HL-60 (cell line): Measurements from ENCODE around the gene MAN2C1.
"Not testable (repeated sequence)": the region's sequence is repeated elsewhere in the genome, so short reads cannot be mapped to it uniquely, and the experiment has no call there.

Experiments
- DNase-seq, 2 experiments: peaks; one replicate each; pipeline ENCODE4 v3.0.0-alpha.2; 2010 to 2020; ENCODE audit warnings: low read depth in 1 of 2, low spot score in 1 of 2
- H3K27ac ChIP-seq: fragments of 250-450 bp; sonication (Bioruptor Pico); replicated peaks from 2 replicates; pipeline ENCODE4 v1.5.1; 2020; ENCODE audit warnings: mild to moderate bottlenecking, moderate library complexity
- H3K27me3 ChIP-seq: fragments of 250-450 bp; sonication (Bioruptor Pico); 2 replicates; pipeline ENCODE4 v1.5.1; 2021; ENCODE audit warnings: mild to moderate bottlenecking, moderate library complexity; ENCODE audit not compliant: insufficient read depth, poor library complexity, severe bottlenecking
- H3K4me3 ChIP-seq: replicated peaks from 2 replicates; pipeline ENCODE4 v1.5.1; 2011; ENCODE audit warnings: mild to moderate bottlenecking, control low read depth, low read length; ENCODE audit not compliant: insufficient read depth
- GABPA ChIP-seq: IDR thresholded peaks from 2 replicates; pipeline ENCODE4 v1.6.1; 2012; ENCODE audit warnings: low read depth
- POLR2AphosphoS5 ChIP-seq: IDR thresholded peaks from 2 replicates; pipeline ENCODE4 v1.6.1; 2012; ENCODE audit warnings: low read depth
- SPI1 ChIP-seq: IDR thresholded peaks from 2 replicates; pipeline ENCODE4 v1.6.1; 2012; ENCODE audit warnings: low read depth, mild to moderate bottlenecking, borderline replicate concordance
- TF ChIP-seq, protein P1 (sequence below): IDR thresholded peaks from 2 replicates; pipeline ENCODE4 v1.6.1; 2012; ENCODE audit warnings: low read depth; ENCODE audit not compliant: insufficient replicate concordance
- TF ChIP-seq, protein P2 (sequence below): IDR thresholded peaks from one replicate; pipeline ENCODE4 v1.5.1; 2011; ENCODE audit warnings: low read length, control low read depth, inconsistent platforms; ENCODE audit not compliant: insufficient read depth

MAN2C1 gene

GRCh38 chr15:75389791-75390382 lies 21.5 kb upstream of the MAN2C1 start:
- TF ChIP-seq POLR2AphosphoS5 = no peak
- no peak for TF ChIP-seq SPI1
- TF ChIP-seq, protein P1, sequence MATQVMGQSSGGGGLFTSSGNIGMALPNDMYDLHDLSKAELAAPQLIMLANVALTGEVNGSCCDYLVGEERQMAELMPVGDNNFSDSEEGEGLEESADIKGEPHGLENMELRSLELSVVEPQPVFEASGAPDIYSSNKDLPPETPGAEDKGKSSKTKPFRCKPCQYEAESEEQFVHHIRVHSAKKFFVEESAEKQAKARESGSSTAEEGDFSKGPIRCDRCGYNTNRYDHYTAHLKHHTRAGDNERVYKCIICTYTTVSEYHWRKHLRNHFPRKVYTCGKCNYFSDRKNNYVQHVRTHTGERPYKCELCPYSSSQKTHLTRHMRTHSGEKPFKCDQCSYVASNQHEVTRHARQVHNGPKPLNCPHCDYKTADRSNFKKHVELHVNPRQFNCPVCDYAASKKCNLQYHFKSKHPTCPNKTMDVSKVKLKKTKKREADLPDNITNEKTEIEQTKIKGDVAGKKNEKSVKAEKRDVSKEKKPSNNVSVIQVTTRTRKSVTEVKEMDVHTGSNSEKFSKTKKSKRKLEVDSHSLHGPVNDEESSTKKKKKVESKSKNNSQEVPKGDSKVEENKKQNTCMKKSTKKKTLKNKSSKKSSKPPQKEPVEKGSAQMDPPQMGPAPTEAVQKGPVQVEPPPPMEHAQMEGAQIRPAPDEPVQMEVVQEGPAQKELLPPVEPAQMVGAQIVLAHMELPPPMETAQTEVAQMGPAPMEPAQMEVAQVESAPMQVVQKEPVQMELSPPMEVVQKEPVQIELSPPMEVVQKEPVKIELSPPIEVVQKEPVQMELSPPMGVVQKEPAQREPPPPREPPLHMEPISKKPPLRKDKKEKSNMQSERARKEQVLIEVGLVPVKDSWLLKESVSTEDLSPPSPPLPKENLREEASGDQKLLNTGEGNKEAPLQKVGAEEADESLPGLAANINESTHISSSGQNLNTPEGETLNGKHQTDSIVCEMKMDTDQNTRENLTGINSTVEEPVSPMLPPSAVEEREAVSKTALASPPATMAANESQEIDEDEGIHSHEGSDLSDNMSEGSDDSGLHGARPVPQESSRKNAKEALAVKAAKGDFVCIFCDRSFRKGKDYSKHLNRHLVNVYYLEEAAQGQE = no peak
- TF ChIP-seq, protein P2, sequence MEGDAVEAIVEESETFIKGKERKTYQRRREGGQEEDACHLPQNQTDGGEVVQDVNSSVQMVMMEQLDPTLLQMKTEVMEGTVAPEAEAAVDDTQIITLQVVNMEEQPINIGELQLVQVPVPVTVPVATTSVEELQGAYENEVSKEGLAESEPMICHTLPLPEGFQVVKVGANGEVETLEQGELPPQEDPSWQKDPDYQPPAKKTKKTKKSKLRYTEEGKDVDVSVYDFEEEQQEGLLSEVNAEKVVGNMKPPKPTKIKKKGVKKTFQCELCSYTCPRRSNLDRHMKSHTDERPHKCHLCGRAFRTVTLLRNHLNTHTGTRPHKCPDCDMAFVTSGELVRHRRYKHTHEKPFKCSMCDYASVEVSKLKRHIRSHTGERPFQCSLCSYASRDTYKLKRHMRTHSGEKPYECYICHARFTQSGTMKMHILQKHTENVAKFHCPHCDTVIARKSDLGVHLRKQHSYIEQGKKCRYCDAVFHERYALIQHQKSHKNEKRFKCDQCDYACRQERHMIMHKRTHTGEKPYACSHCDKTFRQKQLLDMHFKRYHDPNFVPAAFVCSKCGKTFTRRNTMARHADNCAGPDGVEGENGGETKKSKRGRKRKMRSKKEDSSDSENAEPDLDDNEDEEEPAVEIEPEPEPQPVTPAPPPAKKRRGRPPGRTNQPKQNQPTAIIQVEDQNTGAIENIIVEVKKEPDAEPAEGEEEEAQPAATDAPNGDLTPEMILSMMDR = no peak
- TF ChIP-seq GABPA = no peak
- Histone ChIP-seq H3K4me3 (no peak overlapping the region), H3K27me3 (no peaks in the 10 kb centered on the region), H3K27ac (no peak overlapping the region)
- no peak for DNase-seq

DNA sequence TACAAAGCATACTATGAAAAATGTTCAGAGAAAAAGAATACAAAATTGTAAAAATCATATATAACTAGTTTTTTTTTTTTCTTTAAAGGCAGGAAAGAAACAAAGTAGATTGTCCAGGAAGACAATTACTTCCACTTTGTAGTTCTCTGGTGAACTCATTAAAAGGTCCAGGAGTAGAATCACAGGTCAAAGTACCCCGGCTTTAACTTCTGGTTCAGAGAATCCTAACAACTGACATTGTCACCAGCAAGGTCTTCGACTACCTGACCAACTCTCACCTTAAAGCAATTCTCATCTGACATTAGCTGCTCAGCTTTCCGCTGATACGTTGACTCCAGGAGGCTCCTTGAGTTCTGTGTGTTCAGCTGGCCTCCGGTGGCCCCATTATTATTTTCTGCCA lies 15.6 kb upstream of the MAN2C1 start:
- not testable (repeated sequence) for H3K27ac ChIP-seq, H3K4me3 ChIP-seq, H3K27me3 ChIP-seq, DNase-seq

GRCh38 chr15:75380773-75381172 lies 12.4 kb upstream of the MAN2C1 start:
- TF ChIP-seq SPI1 (no peak), GABPA (no peak), POLR2AphosphoS5 (no peak)
- TF ChIP-seq, protein P1 = no peak
- TF ChIP-seq, protein P2 = no peak
- H3K27ac ChIP-seq = no peak overlapping the region

DNA sequence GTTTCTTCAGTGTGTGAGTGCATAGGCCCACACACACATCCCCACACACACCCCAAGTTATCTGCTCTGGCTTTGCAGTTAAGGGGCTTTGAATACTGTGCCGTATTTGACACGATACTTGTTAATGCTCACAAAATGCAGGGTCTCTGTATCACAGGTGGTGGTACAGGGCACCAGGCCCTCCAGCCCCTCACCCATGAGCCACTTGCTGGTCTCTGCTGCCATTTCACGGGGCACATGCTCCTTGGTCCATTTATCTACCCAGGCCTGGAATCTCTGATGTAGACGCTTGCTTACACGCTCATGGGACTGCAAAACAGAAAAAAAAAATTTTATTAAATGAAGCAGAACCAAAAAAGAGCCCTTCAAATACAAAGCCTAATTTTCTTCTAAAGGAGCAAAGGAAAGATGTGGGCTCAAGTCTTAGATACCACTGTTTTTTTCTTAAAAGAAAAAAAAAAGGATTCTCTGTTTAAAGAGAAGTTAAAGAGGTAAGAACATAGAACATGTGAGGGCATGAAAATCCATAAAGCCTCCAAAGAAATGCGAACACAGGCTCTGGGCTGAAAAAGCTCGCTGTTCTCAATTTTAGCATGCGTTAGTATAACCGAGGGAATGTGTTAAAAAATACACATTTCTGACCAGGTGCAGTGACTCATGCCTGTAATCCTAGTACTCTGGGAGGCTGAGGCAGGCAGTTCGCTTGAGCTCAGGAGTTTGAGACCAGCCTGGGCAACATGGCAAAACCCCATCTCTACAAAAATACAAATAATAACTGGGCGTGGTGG lies 3.7 kb upstream of the MAN2C1 start:
- Histone ChIP-seq H3K27ac (no peak overlapping the region), H3K4me3 (no peak overlapping the region), H3K27me3 (no peaks in the 10 kb centered on the region)
- no peak for TF ChIP-seq POLR2AphosphoS5
- DNase-seq = no peak

More at GRCh38 chr15:75380773-75381172, 12.4 kb upstream of the MAN2C1 start:
- DNase-seq = no peak
- H3K27me3 ChIP-seq = no peaks in the 10 kb centered on the region
- H3K4me3 ChIP-seq = no peak overlapping the region

DNA sequence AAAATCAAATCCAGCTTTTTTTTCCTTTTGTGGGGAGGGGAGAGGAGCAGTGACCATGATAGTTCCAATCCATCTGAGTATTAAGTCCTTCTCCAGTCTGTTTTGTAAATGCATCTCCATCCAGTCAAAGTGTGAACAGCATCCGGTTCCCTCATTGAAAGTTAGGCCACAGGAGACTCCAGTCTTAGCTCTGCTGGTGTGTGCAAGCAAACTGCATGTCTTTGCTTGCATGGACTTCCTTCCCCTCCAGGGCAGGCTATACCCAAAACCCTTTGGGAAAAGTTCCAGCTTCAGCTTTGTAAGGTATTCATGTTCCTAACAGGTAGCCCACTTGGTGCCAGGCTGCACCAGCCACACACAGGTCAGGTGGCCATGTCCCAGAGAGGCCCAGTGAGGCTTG lies 3.1 kb upstream of the MAN2C1 start:
- Histone ChIP-seq H3K27ac (no peak overlapping the region), H3K27me3 (no peaks in the 10 kb centered on the region), H3K4me3 (no peak overlapping the region)
- no peak for TF ChIP-seq SPI1
- TF ChIP-seq, protein P2 = no peak
- TF ChIP-seq, protein P1 = no peak
- no peak for DNase-seq
